Fibroblast of the aortic adventitia (primary cell): ENCODE measurements around the gene FXYD3. TPM values are rescaled to one million over a fixed set of nuclear protein-coding genes. Genes with fewer than 3 reads are reported as not detected.

Experiments
- DNase-seq: peaks from one replicate; pipeline ENCODE4 v3.0.0-alpha.2; 2010; ENCODE audit warnings: low read depth
- H3K4me3 ChIP-seq: 2 replicates; pipeline ENCODE4 v1.5.1; 2011; ENCODE audit warnings: low read depth, mild to moderate bottlenecking, control low read depth, low read length, moderate library complexity
- total RNA-seq: library from RNA; depleted of rRNA; stranded (reverse); fragments of >200 nt; gene quantifications from 2 replicates; pipeline ENCODE4 v1.2.3, GENCODE V29; 2012; ENCODE audit warnings: low replicate concordance
- TF ChIP-seq, protein P1 (sequence below): IDR thresholded peaks from 2 replicates; pipeline ENCODE4 v1.5.1; 2011; ENCODE audit warnings: mild to moderate bottlenecking, low read length, control low read depth, inconsistent platforms; ENCODE audit not compliant: insufficient read depth

The FXYD3 gene
- total RNA-seq, 1 donor = not detected

DNA sequence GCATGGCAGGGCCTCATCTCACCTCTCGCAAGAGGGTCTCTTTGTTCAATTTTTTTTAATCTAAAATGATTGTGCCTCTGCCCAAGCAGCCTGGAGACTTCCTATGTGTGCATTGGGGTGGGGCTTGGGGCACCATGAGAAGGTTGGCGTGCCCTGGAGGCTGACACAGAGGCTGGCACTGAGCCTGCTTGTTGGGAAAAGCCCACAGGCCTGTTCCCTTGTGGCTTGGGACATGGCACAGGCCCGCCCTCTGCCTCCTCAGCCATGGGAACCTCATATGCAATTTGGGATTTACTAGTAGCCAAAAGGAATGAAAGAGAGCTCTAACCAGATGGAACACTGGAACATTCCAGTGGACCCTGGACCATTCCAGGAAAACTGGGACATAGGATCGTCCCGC, 8.0 kb downstream of the FXYD3 start:
- peak overlapping the region; percentile 87 for H3K4me3 ChIP-seq
- DNase-seq = no peak
- TF ChIP-seq, protein P1, sequence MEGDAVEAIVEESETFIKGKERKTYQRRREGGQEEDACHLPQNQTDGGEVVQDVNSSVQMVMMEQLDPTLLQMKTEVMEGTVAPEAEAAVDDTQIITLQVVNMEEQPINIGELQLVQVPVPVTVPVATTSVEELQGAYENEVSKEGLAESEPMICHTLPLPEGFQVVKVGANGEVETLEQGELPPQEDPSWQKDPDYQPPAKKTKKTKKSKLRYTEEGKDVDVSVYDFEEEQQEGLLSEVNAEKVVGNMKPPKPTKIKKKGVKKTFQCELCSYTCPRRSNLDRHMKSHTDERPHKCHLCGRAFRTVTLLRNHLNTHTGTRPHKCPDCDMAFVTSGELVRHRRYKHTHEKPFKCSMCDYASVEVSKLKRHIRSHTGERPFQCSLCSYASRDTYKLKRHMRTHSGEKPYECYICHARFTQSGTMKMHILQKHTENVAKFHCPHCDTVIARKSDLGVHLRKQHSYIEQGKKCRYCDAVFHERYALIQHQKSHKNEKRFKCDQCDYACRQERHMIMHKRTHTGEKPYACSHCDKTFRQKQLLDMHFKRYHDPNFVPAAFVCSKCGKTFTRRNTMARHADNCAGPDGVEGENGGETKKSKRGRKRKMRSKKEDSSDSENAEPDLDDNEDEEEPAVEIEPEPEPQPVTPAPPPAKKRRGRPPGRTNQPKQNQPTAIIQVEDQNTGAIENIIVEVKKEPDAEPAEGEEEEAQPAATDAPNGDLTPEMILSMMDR = no peak

DNA sequence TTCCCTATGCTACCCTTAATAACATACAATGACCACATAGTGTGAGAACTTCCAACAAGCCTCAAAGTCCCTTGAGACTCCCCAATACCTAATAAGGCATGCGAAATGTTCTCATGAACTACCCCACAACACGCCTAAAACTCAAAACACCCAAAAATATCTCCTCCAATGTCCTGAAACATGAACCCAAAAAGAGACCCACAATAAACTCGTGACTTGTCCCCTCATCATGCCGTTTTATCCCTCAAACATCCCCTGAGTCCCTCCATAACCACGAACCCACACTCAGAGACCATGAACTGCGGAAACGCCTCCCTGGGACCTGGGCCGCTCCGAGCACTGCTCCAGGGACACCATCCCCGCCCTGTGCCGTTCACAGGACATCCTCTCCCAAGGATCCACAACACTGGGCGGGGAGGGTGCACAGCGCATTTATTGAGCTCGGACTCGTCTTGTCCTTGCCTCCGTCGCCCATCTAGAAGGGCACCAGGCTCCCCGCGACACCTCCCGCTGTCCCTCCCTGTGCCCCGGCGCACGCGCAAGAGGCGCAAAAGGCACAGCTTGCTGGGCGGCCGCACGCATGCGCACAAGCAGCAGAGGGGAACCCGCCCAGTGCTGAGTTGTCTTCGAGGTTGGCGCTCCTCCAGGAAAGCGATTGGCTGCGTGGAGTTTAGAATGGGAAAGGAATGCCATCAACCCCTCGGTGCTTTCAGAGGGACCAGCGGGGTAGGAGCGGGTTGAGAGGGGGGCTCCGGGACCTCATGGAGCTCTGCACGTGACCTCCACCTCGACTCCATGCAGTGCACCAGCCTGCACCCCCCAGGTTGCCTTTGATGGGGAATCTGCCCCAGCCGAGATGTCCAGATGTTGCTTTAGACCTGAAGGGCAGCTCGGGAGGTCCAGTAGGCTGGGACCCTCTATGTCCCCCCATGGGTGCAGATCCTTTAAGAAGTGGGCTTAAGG, 8.8 kb downstream of the FXYD3 start:
- TF ChIP-seq, protein P1 = no peak
- DNase-seq = peak; percentile 94
- peak overlapping the region; percentile 87 for H3K4me3 ChIP-seq

DNA sequence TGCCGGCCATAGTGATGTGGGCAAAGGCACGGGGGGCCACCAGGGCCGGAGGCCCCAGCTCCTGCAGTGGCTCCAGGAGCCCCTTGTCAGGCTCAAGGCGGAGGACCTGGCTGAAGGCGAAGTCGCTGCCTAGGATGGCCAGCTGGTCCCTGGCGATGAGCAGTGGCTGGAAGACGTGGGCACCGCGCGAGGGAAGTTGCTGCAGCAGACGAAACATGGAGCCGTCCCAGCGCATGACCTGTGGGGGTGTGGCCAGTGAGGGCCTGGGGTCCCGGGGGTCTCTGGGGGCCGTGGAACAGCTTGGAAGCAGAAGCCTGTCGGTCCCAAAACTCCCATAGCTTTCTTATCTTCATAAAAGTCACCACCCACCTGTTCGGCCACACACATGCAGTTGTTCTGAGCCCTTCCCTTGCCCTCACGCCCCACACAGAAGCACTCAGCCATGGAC, 9.7 kb downstream of the FXYD3 start:
- DNase-seq = no peak
- TF ChIP-seq, protein P1 = no peak

DNA sequence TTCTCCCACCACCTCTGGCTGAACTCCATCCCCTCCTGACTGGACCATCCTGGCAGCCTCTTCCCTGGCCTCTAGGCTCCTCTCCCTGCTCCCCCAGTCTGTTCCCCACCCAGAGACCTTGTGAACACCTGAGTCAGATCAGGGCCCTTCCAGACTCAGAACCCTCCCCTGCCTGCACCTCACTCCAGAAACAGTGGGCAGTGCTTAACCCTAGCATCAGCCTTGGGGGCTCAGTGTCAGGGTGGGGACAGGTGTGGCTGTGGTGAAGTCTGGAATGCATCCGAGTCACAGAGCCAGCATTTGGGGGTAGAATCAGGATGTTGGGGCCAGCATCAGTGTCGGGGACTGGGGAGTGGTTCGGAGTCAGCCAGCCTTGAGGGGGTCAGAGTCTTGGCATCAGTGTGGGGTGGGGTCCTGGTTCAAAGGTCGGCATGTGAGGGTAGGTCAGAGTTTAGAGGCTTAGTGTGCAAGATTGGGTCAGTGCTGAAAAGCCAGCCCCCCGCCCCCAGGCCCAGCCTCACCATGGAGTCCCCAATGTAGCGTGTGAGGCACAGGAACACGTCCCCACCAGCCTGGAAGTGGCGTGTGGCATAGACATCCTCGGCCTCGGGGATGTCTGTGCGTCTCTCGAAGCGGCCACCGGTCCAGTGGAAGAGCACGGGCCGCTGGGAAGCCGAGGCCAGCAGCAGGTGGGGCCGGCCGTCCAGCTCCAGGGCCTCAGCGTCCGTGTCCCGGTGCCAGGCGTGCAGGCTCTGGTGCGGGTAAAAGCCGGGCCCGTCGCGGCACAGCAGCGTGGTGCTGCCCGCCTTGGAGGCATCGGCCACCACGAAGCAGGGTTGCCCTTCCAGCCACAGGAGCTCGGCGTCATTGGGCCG, 10.4 kb downstream of the FXYD3 start:
- TF ChIP-seq, protein P1 = no peak
- no peak for DNase-seq
- H3K4me3 ChIP-seq = no peak overlapping the region

More for the DNA sequence above, 9.7 kb downstream of the FXYD3 start:
- no peak overlapping the region for H3K4me3 ChIP-seq

DNA sequence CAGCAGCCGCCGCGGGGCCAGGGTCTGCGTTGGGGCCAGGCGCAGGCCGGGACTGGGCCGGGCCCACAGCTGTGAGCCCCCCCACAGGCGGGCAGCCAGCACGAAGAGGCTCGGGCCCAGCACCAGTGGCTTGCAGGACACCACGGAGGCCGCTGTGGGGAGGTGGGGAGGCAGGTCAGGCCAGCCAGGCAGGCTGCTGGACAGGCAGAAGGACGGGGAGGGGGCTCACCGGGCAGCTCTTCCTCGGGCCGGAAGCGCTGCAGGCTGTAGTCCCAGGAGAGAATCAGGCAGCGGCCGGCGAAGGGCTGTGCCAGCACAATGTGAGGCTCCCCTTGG, 11.0 kb downstream of the FXYD3 start:
- no peak overlapping the region for H3K4me3 ChIP-seq
- TF ChIP-seq, protein P1 = no peak
- no peak for DNase-seq

DNA sequence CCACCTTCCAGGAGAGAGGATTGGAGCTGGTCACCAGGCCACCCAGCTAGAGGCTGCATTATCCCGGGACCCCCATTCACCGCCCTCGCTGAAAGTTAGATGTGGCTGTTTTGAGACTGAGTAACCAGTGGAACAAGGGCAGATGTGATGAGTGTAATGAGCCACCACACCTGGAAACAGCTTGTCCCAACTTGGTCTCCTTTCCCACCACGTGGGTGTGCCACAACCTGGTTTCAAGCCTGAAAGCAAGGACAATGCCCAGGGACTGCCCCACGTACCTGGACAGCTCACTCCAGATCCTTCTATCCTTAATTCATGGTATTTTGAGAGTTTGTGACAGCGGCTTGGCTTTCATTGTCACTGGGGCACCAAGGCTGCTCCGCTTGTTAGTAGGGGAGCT, 12.2 kb downstream of the FXYD3 start:
- no peak for DNase-seq
- no peak overlapping the region for H3K4me3 ChIP-seq
- TF ChIP-seq, protein P1 = no peak
